HG02970 (cell line): ENCODE data around the gene CYP51A1.
"Not testable (repeated sequence)": the region's sequence is repeated elsewhere in the genome, so short reads cannot be mapped to it uniquely, and the experiment has no call there.

ENCODE experiments used
- ATAC-seq: cut with Tn5 transposase; IDR thresholded peaks from one replicate; pipeline ENCODE4 v1.9.1; 2021; ENCODE audit warnings: mild to moderate bottlenecking, moderate library complexity, moderate number of reproducible peaks; ENCODE audit not compliant: unreplicated experiment, low FRiP score

CYP51A1 gene

GRCh38 chr7:92131764-92132330 lies 2.4 kb downstream of the CYP51A1 start:
- no peak for ATAC-seq

- ATAC-seq: no peak
Measured at GRCh38 chr7:92131093-92131492, 3.2 kb downstream of the CYP51A1 start.

- no peak for ATAC-seq
Measured at GRCh38 chr7:92121681-92122080, 12.6 kb downstream of the CYP51A1 start.

- no peak for ATAC-seq
Measured at GRCh38 chr7:92119213-92119759, 15.0 kb downstream of the CYP51A1 start.

- ATAC-seq: no peak
Measured at GRCh38 chr7:92116949-92117348, 17.3 kb downstream of the CYP51A1 start.

GRCh38 chr7:92115821-92116220 lies 18.5 kb downstream of the CYP51A1 start:
- no peak for ATAC-seq

- no peak for ATAC-seq
Measured at GRCh38 chr7:92110857-92111256, 23.4 kb downstream of the CYP51A1 start.

- no peak for ATAC-seq
Measured at GRCh38 chr7:92108821-92109220, 25.5 kb downstream of the CYP51A1 start.

GRCh38 chr7:92102862-92103261 lies 31.4 kb downstream of the CYP51A1 start:
- ATAC-seq: not testable (repeated sequence)

- no peak for ATAC-seq
Measured at GRCh38 chr7:92100534-92100933, 33.7 kb downstream of the CYP51A1 start.

- ATAC-seq: no peak
Measured at GRCh38 chr7:92095380-92095779, 38.9 kb downstream of the CYP51A1 start.

- no peak for ATAC-seq
Measured at GRCh38 chr7:92092210-92092609, 42.1 kb downstream of the CYP51A1 start.

- ATAC-seq: no peak
Measured at GRCh38 chr7:92088266-92088665, 46.0 kb downstream of the CYP51A1 start.

- not testable (repeated sequence) for ATAC-seq
Measured at GRCh38 chr7:92083922-92084321, 50.4 kb downstream of the CYP51A1 start.

- no peak for ATAC-seq
Measured at GRCh38 chr7:92076509-92076908, 57.8 kb downstream of the CYP51A1 start.

- no peak for ATAC-seq
Measured at GRCh38 chr7:92075455-92076158, 58.7 kb downstream of the CYP51A1 start.

- ATAC-seq: no peak
Measured at GRCh38 chr7:92072708-92073107, 61.6 kb downstream of the CYP51A1 start.

GRCh38 chr7:92072121-92072520 lies 62.2 kb downstream of the CYP51A1 start:
- no peak for ATAC-seq

GRCh38 chr7:92071032-92071431 lies 63.2 kb downstream of the CYP51A1 start:
- ATAC-seq: no peak

GRCh38 chr7:92064438-92065029 lies 69.7 kb downstream of the CYP51A1 start:
- ATAC-seq: no peak
